PFSK-1 (cell line): ENCODE data around the gene C1orf159.

Source experiments
- TAF1 ChIP-seq: IDR thresholded peaks from 2 replicates; pipeline ENCODE4 v1.6.1; 2012; ENCODE audit warnings: low read length, control low read depth, borderline replicate concordance; ENCODE audit not compliant: insufficient read depth
- TF ChIP-seq, protein P1 (sequence below), 2 experiments: IDR thresholded peaks; 2 replicates each; pipeline versions ENCODE4 v1.6.1 to v1.8.0; 2011 to 2012; ENCODE audit warnings: low read depth in 2 of 2, low read length in 2 of 2, control low read depth in 1 of 2, inconsistent platforms in 1 of 2, mild to moderate bottlenecking in 1 of 2, moderate library complexity in 1 of 2; ENCODE audit not compliant: insufficient read depth in 1 of 2

DNA sequence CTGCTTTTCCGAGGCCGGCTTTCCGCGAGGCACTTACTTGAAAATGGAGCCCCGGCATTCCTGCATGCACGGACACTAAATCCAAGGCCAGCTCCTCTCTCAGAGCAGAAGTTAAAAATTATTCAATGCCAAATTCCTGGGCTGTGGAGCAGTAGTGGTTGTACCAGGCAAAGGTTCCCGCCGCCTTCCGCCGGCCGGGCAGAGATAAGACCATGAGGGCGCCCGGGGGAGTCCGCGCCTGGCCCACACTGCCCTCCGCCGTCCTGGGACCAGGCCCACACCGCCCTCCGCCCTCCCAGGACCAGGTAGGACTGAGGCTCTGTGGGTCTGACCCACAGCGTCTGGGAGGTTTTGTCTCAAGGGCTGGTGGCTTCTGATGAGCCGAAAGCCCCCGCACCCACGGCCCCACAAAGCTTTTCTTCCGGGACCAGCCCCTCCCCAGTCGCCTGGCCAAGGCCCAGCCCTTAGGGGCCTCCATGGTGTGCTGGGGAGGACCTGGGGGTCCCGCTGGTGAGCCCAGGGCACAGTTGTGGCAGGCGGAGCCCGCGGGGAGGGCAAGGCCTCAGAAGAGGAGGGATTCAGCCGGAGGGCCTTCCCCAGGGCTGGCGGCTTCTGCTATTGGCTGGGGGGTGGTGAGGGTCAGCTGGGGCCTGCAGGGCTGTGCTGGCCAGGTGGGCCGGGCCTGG is 12.7 kb upstream of the C1orf159 start:
- TF ChIP-seq TAF1 = no peak
- TF ChIP-seq, protein P1, sequence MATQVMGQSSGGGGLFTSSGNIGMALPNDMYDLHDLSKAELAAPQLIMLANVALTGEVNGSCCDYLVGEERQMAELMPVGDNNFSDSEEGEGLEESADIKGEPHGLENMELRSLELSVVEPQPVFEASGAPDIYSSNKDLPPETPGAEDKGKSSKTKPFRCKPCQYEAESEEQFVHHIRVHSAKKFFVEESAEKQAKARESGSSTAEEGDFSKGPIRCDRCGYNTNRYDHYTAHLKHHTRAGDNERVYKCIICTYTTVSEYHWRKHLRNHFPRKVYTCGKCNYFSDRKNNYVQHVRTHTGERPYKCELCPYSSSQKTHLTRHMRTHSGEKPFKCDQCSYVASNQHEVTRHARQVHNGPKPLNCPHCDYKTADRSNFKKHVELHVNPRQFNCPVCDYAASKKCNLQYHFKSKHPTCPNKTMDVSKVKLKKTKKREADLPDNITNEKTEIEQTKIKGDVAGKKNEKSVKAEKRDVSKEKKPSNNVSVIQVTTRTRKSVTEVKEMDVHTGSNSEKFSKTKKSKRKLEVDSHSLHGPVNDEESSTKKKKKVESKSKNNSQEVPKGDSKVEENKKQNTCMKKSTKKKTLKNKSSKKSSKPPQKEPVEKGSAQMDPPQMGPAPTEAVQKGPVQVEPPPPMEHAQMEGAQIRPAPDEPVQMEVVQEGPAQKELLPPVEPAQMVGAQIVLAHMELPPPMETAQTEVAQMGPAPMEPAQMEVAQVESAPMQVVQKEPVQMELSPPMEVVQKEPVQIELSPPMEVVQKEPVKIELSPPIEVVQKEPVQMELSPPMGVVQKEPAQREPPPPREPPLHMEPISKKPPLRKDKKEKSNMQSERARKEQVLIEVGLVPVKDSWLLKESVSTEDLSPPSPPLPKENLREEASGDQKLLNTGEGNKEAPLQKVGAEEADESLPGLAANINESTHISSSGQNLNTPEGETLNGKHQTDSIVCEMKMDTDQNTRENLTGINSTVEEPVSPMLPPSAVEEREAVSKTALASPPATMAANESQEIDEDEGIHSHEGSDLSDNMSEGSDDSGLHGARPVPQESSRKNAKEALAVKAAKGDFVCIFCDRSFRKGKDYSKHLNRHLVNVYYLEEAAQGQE (IDR thresholded peaks at IDR 0.05; ENCODE audit: insufficient read depth in 1 of 2, low read depth in 2 of 2, low read length in 2 of 2) = no peak
